Hepatocyte (in vitro differentiated cells): Measurements from ENCODE around the gene PRELP. TPM values are rescaled to one million over a fixed set of nuclear protein-coding genes. Genes with fewer than 3 reads are reported as not detected.

Experiments used
- DNase-seq: peaks from one replicate; pipeline ENCODE4 v3.0.0-alpha.2; 2016; ENCODE audit warnings: low spot score
- H2AFZ ChIP-seq: fragments of 200-600 bp; sonication (generic); 2 replicates; pipeline ENCODE4 v1.6.0; 2016; ENCODE audit warnings: antibody characterized with exemption, mild to moderate bottlenecking
- H3K27ac ChIP-seq: fragments of 200-600 bp; sonication (generic); 2 replicates; pipeline ENCODE4 v1.5.1; 2016; ENCODE audit warnings: mild to moderate bottlenecking
- H3K27me3 ChIP-seq: fragments of 200-600 bp; sonication (generic); 2 replicates; pipeline ENCODE4 v1.6.1; 2016
- H3K36me3 ChIP-seq: fragments of 200-600 bp; sonication (generic); replicated peaks from 2 replicates; pipeline ENCODE4 v1.5.1; 2016; ENCODE audit warnings: low read depth; ENCODE audit not compliant: insufficient read depth
- H3K4me1 ChIP-seq: fragments of 200-600 bp; sonication (generic); 2 replicates; pipeline ENCODE4 v1.5.1; 2016; ENCODE audit warnings: mild to moderate bottlenecking, moderate library complexity; ENCODE audit not compliant: insufficient read depth
- H3K4me2 ChIP-seq: fragments of 200-600 bp; sonication (generic); 2 replicates; pipeline ENCODE4 v1.6.0; 2016
- H3K4me3 ChIP-seq: fragments of 200-600 bp; sonication (generic); 2 replicates; pipeline ENCODE4 v1.5.1; 2016; ENCODE audit warnings: mild to moderate bottlenecking
- H3K79me2 ChIP-seq: fragments of 200-600 bp; sonication (generic); 2 replicates; pipeline ENCODE4 v1.6.0; 2017; ENCODE audit warnings: mild to moderate bottlenecking
- H3K9me2 ChIP-seq: fragments of 200-600 bp; sonication (generic); replicated peaks from 2 replicates; pipeline ENCODE4 v1.6.0; 2017; ENCODE audit warnings: mild to moderate bottlenecking; ENCODE audit not compliant: insufficient read depth
- H3K9me3 ChIP-seq: fragments of 200-600 bp; sonication (generic); 2 replicates; pipeline ENCODE4 v1.5.1; 2016; ENCODE audit warnings: low read depth, mild to moderate bottlenecking
- H4K20me1 ChIP-seq: fragments of 200-600 bp; sonication (generic); 2 replicates; pipeline ENCODE4 v1.6.0; 2016; ENCODE audit warnings: mild to moderate bottlenecking; ENCODE audit not compliant: insufficient read depth, poor library complexity, severe bottlenecking
- EZH2 ChIP-seq: fragments of 200-600 bp; sonication (generic); IDR thresholded peaks from 2 replicates; pipeline ENCODE4 v1.6.1; 2016; ENCODE audit warnings: antibody characterized with exemption, mild to moderate bottlenecking, borderline replicate concordance
- EZH2phosphoT487 ChIP-seq: fragments of 200-600 bp; sonication (generic); IDR thresholded peaks from one replicate; pipeline ENCODE4 v1.6.1; 2018; ENCODE audit warnings: antibody characterized with exemption, mild to moderate bottlenecking, low read depth, moderate library complexity; ENCODE audit not compliant: unreplicated experiment, severe bottlenecking
- WGBS: methylation state at CpG from one replicate; pipeline ENCODE4 v1.1.6; 2016; ENCODE audit warnings: low lambda C conversion rate; ENCODE audit errors: missing lambda C conversion rate; 5-methylcytosine and 5-hydroxymethylcytosine counted together
- polyA plus RNA-seq: library from polyadenylated mRNA; unstranded; fragments of >200 nt; fragmentation: Nextera tagmentation; extraction: Ambion mirVana; gene quantifications from 2 replicates; pipeline ENCODE4 v1.2.1, GENCODE V29; 2016
- total RNA-seq: library from RNA; depleted of rRNA; stranded (reverse); fragments of >200 nt; gene quantifications from 2 replicates; pipeline ENCODE4 v1.2.3, GENCODE V29; 2014
- TF ChIP-seq, protein P1 (sequence below): fragments of 200-600 bp; sonication (generic); IDR thresholded peaks from 2 replicates; pipeline ENCODE4 v1.5.1; 2016; ENCODE audit warnings: antibody characterized with exemption, mild to moderate bottlenecking; ENCODE audit not compliant: poor library complexity

PRELP gene
- total and polyA plus RNA-seq, 2 experiments from 2014 or later: 0.83 to 10.8 TPM

DNA sequence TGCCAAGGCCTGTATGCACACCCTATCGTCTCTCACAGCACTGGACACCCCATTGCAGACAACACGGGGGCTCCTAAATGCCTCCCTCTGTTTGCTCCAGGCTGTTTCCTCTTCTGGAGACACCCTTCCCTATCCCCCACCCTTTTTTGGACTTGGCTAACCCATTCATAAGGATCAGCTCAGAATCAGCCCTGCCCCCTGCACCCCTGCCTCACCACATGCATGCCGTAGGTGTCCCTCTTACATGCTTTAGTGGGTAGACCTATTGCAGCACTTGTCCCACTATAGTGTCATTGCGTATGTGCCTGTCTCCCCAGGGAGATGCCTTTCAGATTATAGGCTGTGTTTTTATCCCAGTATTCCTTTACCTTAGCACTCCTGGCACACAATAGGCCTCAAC is 49.2 kb downstream of the PRELP start:
- H3K4me2 ChIP-seq: no peak overlapping the region
- DNase-seq: no peak
- TF ChIP-seq EZH2 (no peak), EZH2phosphoT487 (no peak)
- TF ChIP-seq, protein P1, sequence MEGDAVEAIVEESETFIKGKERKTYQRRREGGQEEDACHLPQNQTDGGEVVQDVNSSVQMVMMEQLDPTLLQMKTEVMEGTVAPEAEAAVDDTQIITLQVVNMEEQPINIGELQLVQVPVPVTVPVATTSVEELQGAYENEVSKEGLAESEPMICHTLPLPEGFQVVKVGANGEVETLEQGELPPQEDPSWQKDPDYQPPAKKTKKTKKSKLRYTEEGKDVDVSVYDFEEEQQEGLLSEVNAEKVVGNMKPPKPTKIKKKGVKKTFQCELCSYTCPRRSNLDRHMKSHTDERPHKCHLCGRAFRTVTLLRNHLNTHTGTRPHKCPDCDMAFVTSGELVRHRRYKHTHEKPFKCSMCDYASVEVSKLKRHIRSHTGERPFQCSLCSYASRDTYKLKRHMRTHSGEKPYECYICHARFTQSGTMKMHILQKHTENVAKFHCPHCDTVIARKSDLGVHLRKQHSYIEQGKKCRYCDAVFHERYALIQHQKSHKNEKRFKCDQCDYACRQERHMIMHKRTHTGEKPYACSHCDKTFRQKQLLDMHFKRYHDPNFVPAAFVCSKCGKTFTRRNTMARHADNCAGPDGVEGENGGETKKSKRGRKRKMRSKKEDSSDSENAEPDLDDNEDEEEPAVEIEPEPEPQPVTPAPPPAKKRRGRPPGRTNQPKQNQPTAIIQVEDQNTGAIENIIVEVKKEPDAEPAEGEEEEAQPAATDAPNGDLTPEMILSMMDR: no peak

DNA sequence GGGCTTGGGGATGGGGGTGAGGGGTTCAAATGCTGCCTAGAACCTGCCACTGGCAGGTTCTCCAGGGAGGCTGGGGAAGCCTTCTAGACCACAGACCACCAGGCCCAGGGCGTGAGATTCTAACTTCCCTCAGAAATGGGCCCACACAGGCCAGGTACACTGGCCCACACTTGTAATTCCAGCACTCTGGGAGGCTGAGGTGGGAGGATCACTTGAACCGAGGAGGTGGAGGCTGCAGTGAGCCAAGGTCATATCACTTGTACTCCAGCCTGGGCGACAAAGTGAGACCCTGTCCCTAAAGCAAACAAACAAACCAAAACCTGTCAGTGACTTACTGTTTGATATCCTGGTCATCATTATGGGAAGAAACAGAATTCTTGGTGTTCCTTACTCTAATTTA is 50.1 kb downstream of the PRELP start:
- H3K79me2 ChIP-seq: no peaks in the 10 kb centered on the region
- no peak overlapping the region for H3K27ac ChIP-seq
- no peak for DNase-seq
- no peaks in the 10 kb centered on the region for H3K9me3 ChIP-seq
- no peaks in the 10 kb centered on the region for H3K36me3 ChIP-seq
- H2AFZ ChIP-seq: no peak overlapping the region
- H3K4me3 ChIP-seq: no peak overlapping the region
- 93% methylated on average over 3 of the region's 3 CpGs for WGBS
- TF ChIP-seq, protein P1: no peak
- TF ChIP-seq EZH2phosphoT487 (no peak), EZH2 (no peak)
- H3K4me1 ChIP-seq: peaks cover 23% of the 10 kb centered on the region
- H4K20me1 ChIP-seq: no peaks in the 10 kb centered on the region
- no peak overlapping the region for H3K4me2 ChIP-seq
- no peaks in the 10 kb centered on the region for H3K9me2 ChIP-seq
- H3K27me3 ChIP-seq: no peaks in the 10 kb centered on the region

More for the DNA sequence above, 49.2 kb downstream of the PRELP start:
- no peaks in the 10 kb centered on the region for H3K79me2 ChIP-seq
- H3K4me3 ChIP-seq: no peak overlapping the region
- H3K27me3 ChIP-seq: no peaks in the 10 kb centered on the region
- no peak overlapping the region for H2AFZ ChIP-seq
- H3K4me1 ChIP-seq: peaks cover 25% of the 10 kb centered on the region
- H3K9me3 ChIP-seq: no peaks in the 10 kb centered on the region
- no peak overlapping the region for H3K27ac ChIP-seq
- no peaks in the 10 kb centered on the region for H3K9me2 ChIP-seq
- no peaks in the 10 kb centered on the region for H4K20me1 ChIP-seq
- H3K36me3 ChIP-seq: no peaks in the 10 kb centered on the region
- 85% methylated on average over 4 of the region's 4 CpGs for WGBS

DNA sequence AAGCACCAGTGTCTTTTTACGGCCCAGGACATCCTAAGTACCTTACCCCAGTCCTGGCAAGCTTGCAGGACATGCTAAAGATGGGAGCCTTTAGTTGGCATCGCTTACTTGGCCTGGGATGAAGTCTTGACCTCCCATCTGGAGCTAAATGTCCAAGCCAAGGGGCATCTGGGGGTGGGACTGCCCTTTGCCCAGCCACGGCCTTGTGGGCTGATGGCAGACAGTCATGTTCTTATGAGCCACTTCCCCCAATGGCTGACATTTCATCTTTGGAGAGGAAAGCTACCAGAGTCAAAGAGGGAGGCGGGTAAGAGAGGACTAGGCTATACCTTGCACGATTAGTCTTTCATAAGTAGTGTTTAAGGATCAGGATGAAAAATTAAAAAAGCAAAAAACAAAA is 50.5 kb downstream of the PRELP start:
- 93% methylated on average over 5 of the region's 5 CpGs for WGBS
- H3K79me2 ChIP-seq: no peaks in the 10 kb centered on the region
- H3K4me3 ChIP-seq: no peak overlapping the region
- H3K27ac ChIP-seq: no peak overlapping the region
- no peak for DNase-seq
- peaks cover 21% of the 10 kb centered on the region for H3K4me1 ChIP-seq
- no peak overlapping the region for H3K4me2 ChIP-seq
- H3K9me3 ChIP-seq: no peaks in the 10 kb centered on the region
- no peaks in the 10 kb centered on the region for H3K9me2 ChIP-seq
- no peak overlapping the region for H2AFZ ChIP-seq
- no peaks in the 10 kb centered on the region for H3K36me3 ChIP-seq
- no peaks in the 10 kb centered on the region for H3K27me3 ChIP-seq
- TF ChIP-seq EZH2phosphoT487 (no peak), EZH2 (no peak)
- TF ChIP-seq, protein P1: no peak
- H4K20me1 ChIP-seq: no peaks in the 10 kb centered on the region

DNA sequence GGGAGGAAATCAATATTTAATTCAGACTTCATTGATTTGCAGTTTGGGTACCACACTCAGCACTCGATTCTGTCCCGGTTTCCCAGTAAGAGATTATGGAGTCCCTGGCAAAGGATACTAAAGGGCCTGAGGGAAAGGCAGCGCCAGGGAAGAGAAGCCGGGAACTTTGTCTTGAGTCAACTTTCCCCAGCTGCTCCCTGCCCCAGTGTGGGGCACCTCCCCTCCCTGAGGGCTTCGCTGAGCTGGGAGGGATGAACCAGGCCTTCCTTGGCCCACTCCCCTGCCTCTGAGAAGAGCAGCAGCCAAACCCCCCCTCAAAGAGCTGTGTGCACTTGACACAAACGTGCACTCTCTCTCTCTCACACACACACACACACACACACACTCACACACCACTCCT is 51.0 kb downstream of the PRELP start:
- H3K36me3 ChIP-seq: no peaks in the 10 kb centered on the region
- H3K4me1 ChIP-seq: peaks cover 18% of the 10 kb centered on the region
- TF ChIP-seq EZH2phosphoT487 (no peak), EZH2 (no peak)
- no peak overlapping the region for H3K4me3 ChIP-seq
- no peak overlapping the region for H2AFZ ChIP-seq
- H3K9me2 ChIP-seq: no peaks in the 10 kb centered on the region
- no peak overlapping the region for H3K27ac ChIP-seq
- DNase-seq: peak; percentile 40
- no peak overlapping the region for H3K4me2 ChIP-seq
- H3K9me3 ChIP-seq: no peaks in the 10 kb centered on the region
- 68% methylated on average over 6 of the region's 6 CpGs for WGBS
- no peaks in the 10 kb centered on the region for H4K20me1 ChIP-seq
- H3K27me3 ChIP-seq: no peaks in the 10 kb centered on the region
- H3K79me2 ChIP-seq: no peaks in the 10 kb centered on the region
